ENCODE data around the gene MEAK7.
"Not testable (repeated sequence)": the region's sequence is repeated elsewhere in the genome, so short reads cannot be mapped to it uniquely, and the experiment has no call there.

MEAK7 gene

GRCh38 chr16:84534815-84535214 lies 30.4 kb upstream of the MEAK7 start:
- no peak for DNase-seq (ENCODE audit: low read depth, low spot score)

- no peak for DNase-seq (ENCODE audit: low read depth, low spot score)
These were observed 28.5 kb upstream of the MEAK7 start for GRCh38 chr16:84532855-84533486.

GRCh38 chr16:84532291-84532724 lies 27.8 kb upstream of the MEAK7 start:
- peak; percentile 94 for DNase-seq (ENCODE audit: low read depth, low spot score)

- DNase-seq (ENCODE audit: low read depth, low spot score), result peak; percentile 65
These were observed 27.2 kb upstream of the MEAK7 start for GRCh38 chr16:84531671-84532111.

- DNase-seq (ENCODE audit: low read depth, low spot score), result no peak
These were observed 26.1 kb upstream of the MEAK7 start for GRCh38 chr16:84530590-84530989.

GRCh38 chr16:84529607-84530006 lies 25.1 kb upstream of the MEAK7 start:
- DNase-seq (ENCODE audit: low read depth, low spot score), result no peak

GRCh38 chr16:84528322-84528721 lies 23.9 kb upstream of the MEAK7 start:
- DNase-seq (ENCODE audit: low read depth, low spot score), result no peak

- DNase-seq (ENCODE audit: low read depth, low spot score), result no peak
These were observed 23.2 kb upstream of the MEAK7 start for GRCh38 chr16:84527532-84528269.

GRCh38 chr16:84526794-84527531 lies 22.5 kb upstream of the MEAK7 start:
- DNase-seq (ENCODE audit: low read depth, low spot score), result peak; percentile 63

GRCh38 chr16:84524941-84525581 lies 20.6 kb upstream of the MEAK7 start:
- DNase-seq (ENCODE audit: low read depth, low spot score), result not testable (repeated sequence)

- DNase-seq (ENCODE audit: low read depth, low spot score), result no peak
These were observed 20.0 kb upstream of the MEAK7 start for GRCh38 chr16:84524346-84524920.

GRCh38 chr16:84521497-84521770 lies 17.0 kb upstream of the MEAK7 start:
- DNase-seq (ENCODE audit: low read depth, low spot score), result no peak

- DNase-seq (ENCODE audit: low read depth, low spot score), result no peak
These were observed 16.5 kb upstream of the MEAK7 start for GRCh38 chr16:84520725-84521496.

- no peak for DNase-seq (ENCODE audit: low read depth, low spot score)
These were observed 15.4 kb upstream of the MEAK7 start for GRCh38 chr16:84519855-84520254.

- no peak for DNase-seq (ENCODE audit: low read depth, low spot score)
These were observed 14.4 kb upstream of the MEAK7 start for GRCh38 chr16:84518804-84519341.

GRCh38 chr16:84518220-84518619 lies 13.8 kb upstream of the MEAK7 start:
- not testable (repeated sequence) for DNase-seq (ENCODE audit: low read depth, low spot score)

- no peak for DNase-seq (ENCODE audit: low read depth, low spot score)
These were observed 12.9 kb upstream of the MEAK7 start for GRCh38 chr16:84517366-84517765.

- peak; percentile 59 for DNase-seq (ENCODE audit: low read depth, low spot score)
These were observed 10.7 kb upstream of the MEAK7 start for GRCh38 chr16:84514874-84515835.

GRCh38 chr16:84514295-84514873 lies 9.9 kb upstream of the MEAK7 start:
- no peak for DNase-seq (ENCODE audit: low read depth, low spot score)

Measured in ELF-1 (cell line).